Peyer's patch (tissue), 4 donors: ENCODE results near the gene WWC1.

ENCODE experiments used
- CTCF ChIP-seq, 6 experiments: fragments of 450-650 bp in 4 of 6; fragments of 200-600 bp in 2 of 6; sonication (generic) in 1 of 6; IDR thresholded peaks; one replicate each; pipeline ENCODE4 v1.5.1; 2017 to 2019; ENCODE audit warnings: antibody characterized with exemption in 6 of 6, mild to moderate bottlenecking in 3 of 6, moderate library complexity in 1 of 6
- POLR2A ChIP-seq, 2 donors: fragments of 450-650 bp; IDR thresholded peaks; one replicate each; pipeline ENCODE4 v1.5.1; 2017; ENCODE audit warnings: antibody characterized with exemption in 2 of 2, mild to moderate bottlenecking in 2 of 2, moderate library complexity in 2 of 2

GRCh38 chr5:168337361-168337760 lies 45.9 kb downstream of the WWC1 start:
- no peak for TF ChIP-seq POLR2A (IDR thresholded peaks at IDR 0.05)
- TF ChIP-seq CTCF (IDR thresholded peaks at IDR 0.05), result no peak
